ENCODE data around the gene MRI1.
"Not testable (repeated sequence)": the region's sequence is repeated elsewhere in the genome, so short reads cannot be mapped to it uniquely, and the experiment has no call there.

MRI1 gene

GRCh38 chr19:13751436-13751835 lies 12.9 kb upstream of the MRI1 start:
- Mint-ChIP-seq H3K36me3 (ENCODE audit: low read depth) (peaks cover 25% of the 10 kb centered on the region), H3K4me1 (peaks cover 7% of the 10 kb centered on the region)

GRCh38 chr19:13753622-13754021 lies 10.7 kb upstream of the MRI1 start:
- not testable (repeated sequence) for H3K4me1 Mint-ChIP-seq; H3K9me3 Mint-ChIP-seq; H3K27me3 Mint-ChIP-seq (ENCODE audit: low read depth); H3K27ac Mint-ChIP-seq; H3K4me3 Mint-ChIP-seq
- H3K36me3 Mint-ChIP-seq (ENCODE audit: low read depth), result peaks cover 43% of the 10 kb centered on the region

More at GRCh38 chr19:13751436-13751835, 12.9 kb upstream of the MRI1 start:
- Mint-ChIP-seq H3K4me3 (no peak overlapping the region), H3K27me3 (ENCODE audit: low read depth) (no peaks in the 10 kb centered on the region), H3K27ac (no peak overlapping the region), H3K9me3 (no peaks in the 10 kb centered on the region)
- TF ChIP-seq CTCF (IDR thresholded peaks at IDR 0.05; ENCODE audit: unreplicated experiment in 3 of 3), result no peak

GRCh38 chr19:13756210-13756609 lies 8.1 kb upstream of the MRI1 start:
- no peak overlapping the region for H3K4me3 Mint-ChIP-seq
- peaks cover 56% of the 10 kb centered on the region for H3K36me3 Mint-ChIP-seq (ENCODE audit: low read depth)
- TF ChIP-seq CTCF (IDR thresholded peaks at IDR 0.05; ENCODE audit: unreplicated experiment in 3 of 3), result no peak
- no peaks in the 10 kb centered on the region for H3K27me3 Mint-ChIP-seq (ENCODE audit: low read depth)
- H3K4me1 Mint-ChIP-seq, result no peaks in the 10 kb centered on the region
- H3K9me3 Mint-ChIP-seq, result no peaks in the 10 kb centered on the region
- no peak overlapping the region for H3K27ac Mint-ChIP-seq

- Mint-ChIP-seq H3K27ac (no peak overlapping the region), H3K27me3 (ENCODE audit: low read depth) (no peaks in the 10 kb centered on the region), H3K9me3 (no peaks in the 10 kb centered on the region), H3K4me3 (no peak overlapping the region), H3K4me1 (no peaks in the 10 kb centered on the region), H3K36me3 (ENCODE audit: low read depth) (peaks cover 65% of the 10 kb centered on the region)
- no peak for TF ChIP-seq CTCF (IDR thresholded peaks at IDR 0.05; ENCODE audit: unreplicated experiment in 3 of 3)
These were observed 6.2 kb upstream of the MRI1 start for GRCh38 chr19:13757805-13758772.

- Mint-ChIP-seq H3K36me3 (ENCODE audit: low read depth) (peaks cover 64% of the 10 kb centered on the region), H3K27me3 (ENCODE audit: low read depth) (no peaks in the 10 kb centered on the region), H3K4me3 (no peak overlapping the region), H3K9me3 (no peaks in the 10 kb centered on the region), H3K27ac (no peak overlapping the region), H3K4me1 (no peaks in the 10 kb centered on the region)
- TF ChIP-seq CTCF (IDR thresholded peaks at IDR 0.05; ENCODE audit: unreplicated experiment in 3 of 3), result no peak
These were observed 5.5 kb upstream of the MRI1 start for GRCh38 chr19:13758795-13759194.

- Mint-ChIP-seq H3K36me3 (ENCODE audit: low read depth) (peaks cover 52% of the 10 kb centered on the region), H3K4me3 (no peak overlapping the region), H3K4me1 (peaks cover 7% of the 10 kb centered on the region), H3K9me3 (no peaks in the 10 kb centered on the region), H3K27me3 (ENCODE audit: low read depth) (no peaks in the 10 kb centered on the region), H3K27ac (no peak overlapping the region)
- TF ChIP-seq CTCF (IDR thresholded peaks at IDR 0.05; ENCODE audit: unreplicated experiment in 3 of 3), result no peak
These were observed 2.9 kb upstream of the MRI1 start for GRCh38 chr19:13761423-13761822.

All from nephron (organoid).